GM12872 (cell line): ENCODE data around the gene IDS.

Source experiments
- TF ChIP-seq, protein P1 (sequence below): IDR thresholded peaks from 3 replicates; pipeline ENCODE4 v1.5.1; 2011; ENCODE audit warnings: low read depth, mild to moderate bottlenecking, low read length, moderate library complexity; ENCODE audit not compliant: insufficient read depth

Gene IDS

DNA sequence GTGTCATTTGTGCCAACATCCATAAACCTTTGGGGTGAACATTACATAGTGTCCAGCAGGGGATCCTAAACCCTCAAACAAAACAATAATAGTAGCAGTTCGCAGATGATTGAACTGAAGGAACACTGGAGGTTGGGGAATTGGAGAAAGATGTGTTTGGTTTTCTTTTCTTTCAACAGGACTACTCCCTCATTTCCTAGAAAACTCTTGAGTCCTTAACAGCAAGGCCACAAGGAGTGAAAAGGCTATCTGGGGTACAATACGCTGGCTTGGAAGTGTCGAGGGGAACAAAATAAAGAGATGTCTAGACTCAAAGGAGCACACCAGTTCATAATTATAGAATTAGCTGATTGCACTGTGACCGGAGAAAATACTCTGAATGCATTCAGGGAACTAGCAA lies 72.1 kb downstream of the IDS start:
- TF ChIP-seq, protein P1, sequence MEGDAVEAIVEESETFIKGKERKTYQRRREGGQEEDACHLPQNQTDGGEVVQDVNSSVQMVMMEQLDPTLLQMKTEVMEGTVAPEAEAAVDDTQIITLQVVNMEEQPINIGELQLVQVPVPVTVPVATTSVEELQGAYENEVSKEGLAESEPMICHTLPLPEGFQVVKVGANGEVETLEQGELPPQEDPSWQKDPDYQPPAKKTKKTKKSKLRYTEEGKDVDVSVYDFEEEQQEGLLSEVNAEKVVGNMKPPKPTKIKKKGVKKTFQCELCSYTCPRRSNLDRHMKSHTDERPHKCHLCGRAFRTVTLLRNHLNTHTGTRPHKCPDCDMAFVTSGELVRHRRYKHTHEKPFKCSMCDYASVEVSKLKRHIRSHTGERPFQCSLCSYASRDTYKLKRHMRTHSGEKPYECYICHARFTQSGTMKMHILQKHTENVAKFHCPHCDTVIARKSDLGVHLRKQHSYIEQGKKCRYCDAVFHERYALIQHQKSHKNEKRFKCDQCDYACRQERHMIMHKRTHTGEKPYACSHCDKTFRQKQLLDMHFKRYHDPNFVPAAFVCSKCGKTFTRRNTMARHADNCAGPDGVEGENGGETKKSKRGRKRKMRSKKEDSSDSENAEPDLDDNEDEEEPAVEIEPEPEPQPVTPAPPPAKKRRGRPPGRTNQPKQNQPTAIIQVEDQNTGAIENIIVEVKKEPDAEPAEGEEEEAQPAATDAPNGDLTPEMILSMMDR, result no peak
